GM12878 (cell line): Measurements from ENCODE around the gene ZBTB16.

Experiments used
- BACH1 ChIP-seq: fragments of 450-650 bp; IDR thresholded peaks from 2 replicates; pipeline ENCODE4 v1.6.1; 2017; ENCODE audit warnings: mild to moderate bottlenecking, borderline replicate concordance
- CREB1 ChIP-seq: IDR thresholded peaks from 2 replicates; pipeline ENCODE4 v1.6.1; 2012; ENCODE audit warnings: low read depth, mild to moderate bottlenecking, inconsistent platforms
- CREM ChIP-seq: IDR thresholded peaks from 2 replicates; pipeline ENCODE4 v1.6.1; 2014; ENCODE audit warnings: antibody characterized with exemption, low read depth
- EP300 ChIP-seq, 2 experiments: fragments of 150-350 bp in 1 of 2; IDR thresholded peaks; 2 replicates each; pipeline ENCODE4 v1.6.1; 2011 to 2012; ENCODE audit warnings: low read depth in 2 of 2, low read length in 2 of 2, borderline replicate concordance in 1 of 2, improper control_type of control experiment in 1 of 2, inconsistent platforms in 1 of 2; ENCODE audit not compliant: control insufficient read depth in 1 of 2
- KAT2A ChIP-seq: conservative IDR thresholded peaks from 2 replicates; pipeline ENCODE4 v1.6.1; 2011; ENCODE audit warnings: low read depth, low read length; ENCODE audit not compliant: control insufficient read depth
- MXI1 ChIP-seq: fragments of 150-350 bp; IDR thresholded peaks from 2 replicates; pipeline ENCODE4 v1.6.1; 2011; ENCODE audit warnings: low read depth, mild to moderate bottlenecking, inconsistent platforms, low read length, improper control_type of control experiment
- MYC ChIP-seq: IDR thresholded peaks from 2 replicates; pipeline ENCODE4 v1.6.1; 2011; ENCODE audit warnings: mild to moderate bottlenecking, low read length, moderate library complexity, inconsistent platforms; ENCODE audit not compliant: insufficient read depth, insufficient replicate concordance, insufficient read length, severe bottlenecking
- TAF1 ChIP-seq: IDR thresholded peaks from 2 replicates; pipeline ENCODE4 v1.6.1; 2011; ENCODE audit warnings: mild to moderate bottlenecking, low read depth, low read length, borderline replicate concordance
- TCF12 ChIP-seq: IDR thresholded peaks from 2 replicates; pipeline ENCODE4 v1.6.1; 2011; ENCODE audit warnings: low read depth, mild to moderate bottlenecking, low read length
- ZSCAN29 ChIP-seq: fragments of 450-650 bp; IDR thresholded peaks from 2 replicates; pipeline ENCODE4 v1.6.1; 2017; ENCODE audit warnings: mild to moderate bottlenecking, moderate library complexity
- TF ChIP-seq, protein P1 (sequence below), 3 experiments: IDR thresholded peaks in 2 of 3; conservative IDR thresholded peaks in 1 of 3; 2 replicates each; pipeline ENCODE4 v1.5.1; 2011; ENCODE audit warnings: low read depth in 3 of 3, low read length in 3 of 3, mild to moderate bottlenecking in 3 of 3, control low read depth in 2 of 3, moderate library complexity in 2 of 3, inconsistent platforms in 1 of 3, mixed read lengths in 1 of 3; ENCODE audit not compliant: control insufficient read depth in 2 of 3, insufficient read depth in 1 of 3; ENCODE audit errors: extremely low read depth in 1 of 3
- TF ChIP-seq, protein P2 (sequence below): IDR thresholded peaks from 2 replicates; pipeline ENCODE4 v1.6.1; 2012; ENCODE audit warnings: low read depth, low read length, improper control_type of control experiment
- TF ChIP-seq, protein P3 (sequence below): fragments of 450-650 bp; conservative IDR thresholded peaks from 2 replicates; pipeline ENCODE4 v1.6.1; 2017; ENCODE audit warnings: mild to moderate bottlenecking, moderate library complexity

GRCh38 chr11:114091516-114092397 lies 32.2 kb downstream of the ZBTB16 start:
- TF ChIP-seq, protein P1, sequence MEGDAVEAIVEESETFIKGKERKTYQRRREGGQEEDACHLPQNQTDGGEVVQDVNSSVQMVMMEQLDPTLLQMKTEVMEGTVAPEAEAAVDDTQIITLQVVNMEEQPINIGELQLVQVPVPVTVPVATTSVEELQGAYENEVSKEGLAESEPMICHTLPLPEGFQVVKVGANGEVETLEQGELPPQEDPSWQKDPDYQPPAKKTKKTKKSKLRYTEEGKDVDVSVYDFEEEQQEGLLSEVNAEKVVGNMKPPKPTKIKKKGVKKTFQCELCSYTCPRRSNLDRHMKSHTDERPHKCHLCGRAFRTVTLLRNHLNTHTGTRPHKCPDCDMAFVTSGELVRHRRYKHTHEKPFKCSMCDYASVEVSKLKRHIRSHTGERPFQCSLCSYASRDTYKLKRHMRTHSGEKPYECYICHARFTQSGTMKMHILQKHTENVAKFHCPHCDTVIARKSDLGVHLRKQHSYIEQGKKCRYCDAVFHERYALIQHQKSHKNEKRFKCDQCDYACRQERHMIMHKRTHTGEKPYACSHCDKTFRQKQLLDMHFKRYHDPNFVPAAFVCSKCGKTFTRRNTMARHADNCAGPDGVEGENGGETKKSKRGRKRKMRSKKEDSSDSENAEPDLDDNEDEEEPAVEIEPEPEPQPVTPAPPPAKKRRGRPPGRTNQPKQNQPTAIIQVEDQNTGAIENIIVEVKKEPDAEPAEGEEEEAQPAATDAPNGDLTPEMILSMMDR (IDR thresholded peaks at IDR 0.05 in 2 of 3, conservative IDR thresholded peaks at IDR 0.05 in 1 of 3; ENCODE audit: control insufficient read depth in 2 of 3, extremely low read depth in 1 of 3, insufficient read depth in 1 of 3, low read depth in 3 of 3, low read length in 3 of 3), result no peak
- no peak for TF ChIP-seq MXI1
- TF ChIP-seq, protein P2, sequence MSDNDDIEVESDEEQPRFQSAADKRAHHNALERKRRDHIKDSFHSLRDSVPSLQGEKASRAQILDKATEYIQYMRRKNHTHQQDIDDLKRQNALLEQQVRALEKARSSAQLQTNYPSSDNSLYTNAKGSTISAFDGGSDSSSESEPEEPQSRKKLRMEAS, result no peak
- no peak for TF ChIP-seq ZSCAN29
- no peak for TF ChIP-seq TCF12
- TF ChIP-seq KAT2A, result no peak
- TF ChIP-seq EP300 (IDR thresholded peaks at IDR 0.05; ENCODE audit: borderline replicate concordance in 1 of 2, control insufficient read depth in 1 of 2, low read depth in 2 of 2, low read length in 2 of 2), result no peak
- no peak for TF ChIP-seq CREM
- no peak for TF ChIP-seq CREB1
- TF ChIP-seq TAF1, result no peak
- no peak for TF ChIP-seq BACH1
- no peak for TF ChIP-seq MYC
- TF ChIP-seq, protein P3, sequence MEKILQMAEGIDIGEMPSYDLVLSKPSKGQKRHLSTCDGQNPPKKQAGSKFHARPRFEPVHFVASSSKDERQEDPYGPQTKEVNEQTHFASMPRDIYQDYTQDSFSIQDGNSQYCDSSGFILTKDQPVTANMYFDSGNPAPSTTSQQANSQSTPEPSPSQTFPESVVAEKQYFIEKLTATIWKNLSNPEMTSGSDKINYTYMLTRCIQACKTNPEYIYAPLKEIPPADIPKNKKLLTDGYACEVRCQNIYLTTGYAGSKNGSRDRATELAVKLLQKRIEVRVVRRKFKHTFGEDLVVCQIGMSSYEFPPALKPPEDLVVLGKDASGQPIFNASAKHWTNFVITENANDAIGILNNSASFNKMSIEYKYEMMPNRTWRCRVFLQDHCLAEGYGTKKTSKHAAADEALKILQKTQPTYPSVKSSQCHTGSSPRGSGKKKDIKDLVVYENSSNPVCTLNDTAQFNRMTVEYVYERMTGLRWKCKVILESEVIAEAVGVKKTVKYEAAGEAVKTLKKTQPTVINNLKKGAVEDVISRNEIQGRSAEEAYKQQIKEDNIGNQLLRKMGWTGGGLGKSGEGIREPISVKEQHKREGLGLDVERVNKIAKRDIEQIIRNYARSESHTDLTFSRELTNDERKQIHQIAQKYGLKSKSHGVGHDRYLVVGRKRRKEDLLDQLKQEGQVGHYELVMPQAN, result no peak
